SH-SY5Y (cell line): ENCODE measurements around the gene SDK1.

Experiments
- GATA2 ChIP-seq: IDR thresholded peaks from 2 replicates; pipeline ENCODE4 v1.6.1; 2011; ENCODE audit warnings: mild to moderate bottlenecking, low read depth, low read length
- GATA3 ChIP-seq: IDR thresholded peaks from 2 replicates; pipeline ENCODE4 v1.6.1; 2011; ENCODE audit warnings: low read depth, mild to moderate bottlenecking, low read length, moderate library complexity

DNA sequence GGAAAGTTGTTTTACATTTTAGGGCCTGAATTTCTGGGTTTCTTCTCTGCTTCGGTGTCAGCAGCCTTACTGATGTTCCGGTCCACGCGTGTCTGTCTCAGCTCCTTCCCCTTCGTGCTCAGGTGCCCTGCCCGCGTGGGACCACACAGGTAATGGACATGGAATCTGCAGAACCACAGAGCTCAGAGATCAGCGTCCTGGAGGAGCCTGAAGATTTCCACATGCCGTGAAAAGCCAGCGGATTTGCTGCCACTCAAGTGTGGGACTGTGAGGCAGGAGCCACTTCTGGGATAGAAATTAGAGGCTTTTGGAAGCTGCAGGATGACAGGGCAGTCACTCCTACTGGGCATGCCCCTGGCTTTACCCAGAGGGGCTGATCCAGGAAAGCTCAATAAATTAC, 714.9 kb downstream of the SDK1 start:
- TF ChIP-seq GATA2 (no peak), GATA3 (no peak)
